HepG2 (cell line): Measurements from ENCODE around the gene KRTAP20-1. TPM values are rescaled to one million over a fixed set of nuclear protein-coding genes. Genes with fewer than 3 reads are reported as not detected.

Experiments used
- ATAC-seq: fragments of 200-7000 bp; cut with Tn5 transposase; 3 replicates; pipeline ENCODE4 v1.9.1; 2020; ENCODE audit warnings: mild to moderate bottlenecking, moderate library complexity
- BruUV-seq: library from RNA; stranded (reverse); fragments of 400-500 nt; replicated peaks from 2 replicates; lab custom pipeline; 2021; lab: Mats Ljungman, UMichigan
- CTCF ChIA-PET: fragments of 300-600 bp; formaldehyde crosslinking; extraction: SDS; loops from one replicate; lab custom pipeline; 2021; ENCODE audit warnings: low total read pairs, inconsistent platforms, low intra/inter-chr PET ratio; lab: Yijun Ruan, JAX
- POLR2A ChIA-PET: fragments of 350-600 bp; sonication (Branson Sonifier 250); formaldehyde crosslinking; loops from one replicate; lab custom pipeline; 2020; ENCODE audit warnings: antibody characterized with exemption, inconsistent platforms; lab: Yijun Ruan, JAX
- DNase-seq: peaks from one replicate; pipeline ENCODE4 v3.0.0-alpha.2; 2015; ENCODE audit warnings: low spot score
- FAIRE-seq: peaks from 3 replicates; lab custom pipeline; 2011; peaks lifted over from hg19 to GRCh38; lab: Jason Lieb, UNC
- H2AFZ ChIP-seq: one replicate; pipeline ENCODE4 v1.6.1; 2011; ENCODE audit warnings: low read length, inconsistent platforms
- H3K27ac ChIP-seq: fragments of 300-600 bp; 3 replicates; pipeline ENCODE4 v1.8.0; 2011; ENCODE audit warnings: mixed run types, mild to moderate bottlenecking, mixed read lengths, low read length, inconsistent platforms; ENCODE audit not compliant: insufficient read depth; ENCODE audit errors: extremely low read length
- H3K27me3 ChIP-seq, 2 experiments: fragments of 200-600 bp in 1 of 2; 2 replicates in 1 of 2; 3 replicates in 1 of 2; pipeline versions ENCODE4 v1.6.0 to v1.8.0; 2011; ENCODE audit warnings: low read length in 2 of 2, mild to moderate bottlenecking in 2 of 2, moderate library complexity in 2 of 2, inconsistent platforms in 1 of 2; ENCODE audit not compliant: insufficient read depth in 2 of 2, control insufficient read depth in 1 of 2
- H3K36me3 ChIP-seq, 2 experiments: fragments of 200-600 bp in 1 of 2; replicated peaks in 1 of 2; 2 replicates in 1 of 2; 3 replicates in 1 of 2; pipeline versions ENCODE4 v1.5.1 to v1.8.0; 2011; ENCODE audit warnings: low read length in 2 of 2, inconsistent platforms in 1 of 2; ENCODE audit not compliant: insufficient read depth in 2 of 2, control insufficient read depth in 1 of 2
- H3K4me1 ChIP-seq: 2 replicates; pipeline ENCODE4 v1.5.1; 2012; ENCODE audit warnings: low read length, inconsistent platforms; ENCODE audit not compliant: insufficient read depth
- H3K4me2 ChIP-seq: 2 replicates; pipeline ENCODE4 v1.6.0; 2011; ENCODE audit warnings: low read depth, low read length, inconsistent platforms
- H3K4me3 ChIP-seq, 3 experiments: fragments of 200-600 bp in 1 of 3; sonication (generic), shearing (Covaris generic) in 1 of 3; replicated peaks in 1 of 3; 2 replicates each; pipeline ENCODE4 v1.5.1; 2011 to 2016; ENCODE audit warnings: low read length in 3 of 3, inconsistent platforms in 2 of 3, low read depth in 2 of 3, mild to moderate bottlenecking in 2 of 3, control low read depth in 1 of 3, mixed read lengths in 1 of 3; ENCODE audit not compliant: insufficient read depth in 1 of 3
- H3K79me2 ChIP-seq: one replicate; pipeline ENCODE4 v1.6.1; 2011; ENCODE audit warnings: low read length, inconsistent platforms; ENCODE audit not compliant: insufficient read depth
- H3K9ac ChIP-seq: 2 replicates; pipeline ENCODE4 v1.6.0; 2011; ENCODE audit warnings: mild to moderate bottlenecking, low read depth, low read length, inconsistent platforms; ENCODE audit not compliant: insufficient read depth
- H3K9me3 ChIP-seq: 2 replicates; pipeline ENCODE4 v1.5.1; 2012; ENCODE audit warnings: mild to moderate bottlenecking, low read length
- H4K20me1 ChIP-seq: 2 replicates; pipeline ENCODE4 v1.6.0; 2011; ENCODE audit warnings: inconsistent platforms, mild to moderate bottlenecking, low read length, moderate library complexity; ENCODE audit not compliant: insufficient read depth
- ARID4A ChIP-seq: sonication (generic); formaldehyde crosslinking; IDR thresholded peaks from 2 replicates; pipeline ENCODE4 v1.5.0; 2020; ENCODE audit warnings: mild to moderate bottlenecking, missing genetic modification reagents, borderline replicate concordance
- CEBPZ ChIP-seq: IDR thresholded peaks from 2 replicates; pipeline ENCODE4 v1.6.1; 2012; ENCODE audit warnings: low read length, improper control_type of control experiment
- CHD2 ChIP-seq: IDR thresholded peaks from 2 replicates; pipeline ENCODE4 v1.6.1; 2011; ENCODE audit warnings: low read depth, low read length, improper control_type of control experiment
- NFRKB ChIP-seq: fragments of 450-650 bp; IDR thresholded peaks from 2 replicates; pipeline ENCODE4 v1.6.1; 2017
- SMYD3 ChIP-seq: sonication (generic); formaldehyde crosslinking; IDR thresholded peaks from 2 replicates; pipeline ENCODE4 v1.8.1; 2023; ENCODE audit warnings: mild to moderate bottlenecking, missing genetic modification reagents
- SP4 ChIP-seq: sonication (generic); formaldehyde crosslinking; IDR thresholded peaks from 2 replicates; pipeline ENCODE4 v1.8.1; 2023; ENCODE audit warnings: mild to moderate bottlenecking, missing genetic modification reagents
- ZBTB33 ChIP-seq: sonication (generic); formaldehyde crosslinking; IDR thresholded peaks from 2 replicates; pipeline ENCODE4 v1.4.0; 2020; ENCODE audit warnings: missing genetic modification reagents
- ZBTB7B ChIP-seq: sonication (generic); formaldehyde crosslinking; IDR thresholded peaks from 2 replicates; pipeline ENCODE4 v1.4.0; 2020; ENCODE audit warnings: missing genetic modification reagents
- ZNF484 ChIP-seq: sonication (generic); formaldehyde crosslinking; IDR thresholded peaks from 2 replicates; pipeline ENCODE4 v1.5.1; 2020; ENCODE audit warnings: mild to moderate bottlenecking, low read depth, missing genetic modification reagents, borderline replicate concordance
- WGBS: methylation state at CpG from one replicate; pipeline ENCODE4 v1.1.6; 2017; ENCODE audit warnings: low lambda C conversion rate; 5-methylcytosine and 5-hydroxymethylcytosine counted together
- in situ Hi-C: cut with HindIII; loops from 2 replicates; pipeline ENCODE4 v1.10.0; 2017; ENCODE audit warnings: low pct_unique_long_range_greater_than_20kb; ENCODE audit not compliant: extremely low pct_ligation_motif_present
- intact Hi-C: fragments of 100-400 bp; cut with micrococcal nuclease; formaldehyde crosslinking; loops from one replicate; pipeline ENCODE4 v1.10.0; 2022; ENCODE audit not compliant: unreplicated experiment
- polyA plus RNA-seq, 8 experiments: library from polyadenylated mRNA; depleted of rRNA in 3 of 8; stranded (reverse) in 7 of 8; unstranded in 1 of 8; fragments of >200 nt; fragmentation: Illumina TruSeq in 4 of 8; extraction: Trizol in 4 of 8; gene quantifications; 2 replicates each; pipeline versions ENCODE4 v1.2.1 to v1.2.3, GENCODE V29; 2011 to 2016; ENCODE audit warnings: low read depth in 4 of 8, missing spikeins in 1 of 8, mixed read lengths in 1 of 8; ENCODE audit not compliant: insufficient read depth in 1 of 8
- total RNA-seq, 5 experiments: library from RNA; depleted of rRNA; stranded (reverse); fragments of >200 nt; fragmentation: Illumina TruSeq; extraction: Trizol; gene quantifications; 2 replicates each; pipeline ENCODE4 v1.2.3, GENCODE V29; 2016; ENCODE audit warnings: low read depth in 1 of 5
- TF ChIP-seq, protein P1 (sequence below): sonication (generic); formaldehyde crosslinking; IDR thresholded peaks from 2 replicates; pipeline ENCODE4 v1.4.0; 2020; ENCODE audit warnings: low read depth, missing genetic modification reagents

Gene KRTAP20-1
- total and polyA plus RNA-seq, 2 of the 13 experiments (the other 11 are each of a cell fraction or from before 2014, with no cell fraction given): not detected

GRCh38 chr21:30612132-30612531 is 4.1 kb upstream of the KRTAP20-1 start (continued):
- TF ChIP-seq ZNF484 (CRISPR knock-in tag) (no peak), CHD2 (no peak), ZBTB33 (CRISPR knock-in tag) (no peak), SMYD3 (CRISPR knock-in tag) (no peak)

GRCh38 chr21:30613836-30614235 is 2.4 kb upstream of the KRTAP20-1 start, which contains the start of gene KRTAP6-1:
TSS of gene KRTAP6-1 (minus strand) at chr21:30613930. CDS start at chr21:30613904, 26 bp downstream.
- Histone ChIP-seq H3K4me2 (no peak within 1 kb of the TSS), H3K36me3 (no peaks in the 10 kb centered on the region), H3K9me3 (peaks cover 84% of the 10 kb centered on the region), H4K20me1 (no peaks in the 10 kb centered on the region), H3K79me2 (no peaks in the 10 kb centered on the region), H3K4me1 (no peaks in the 10 kb centered on the region), H3K27ac (no peak within 1 kb of the TSS), H3K27me3 (no peaks in the 10 kb centered on the region), H3K9ac (no peak within 1 kb of the TSS), H2AFZ (no peak within 1 kb of the TSS), H3K4me3 (no peak within 1 kb of the TSS)
- FAIRE-seq (no peak), DNase-seq (no peak), ATAC-seq (no peak)
- ChIA-PET CTCF (no interaction called here), POLR2A (no interaction called here)
- WGBS: 0% methylated on average over 1 of the region's 2 CpGs
- intact Hi-C loops (no loop called here), in situ Hi-C loops (no loop called here)
- no TSS peak for BruUV-seq
- TF ChIP-seq ZBTB7B (CRISPR knock-in tag) (no peak), SP4 (CRISPR knock-in tag) (no peak), ARID4A (no peak), CEBPZ (no peak), NFRKB (no peak)
- TF ChIP-seq, protein P1, sequence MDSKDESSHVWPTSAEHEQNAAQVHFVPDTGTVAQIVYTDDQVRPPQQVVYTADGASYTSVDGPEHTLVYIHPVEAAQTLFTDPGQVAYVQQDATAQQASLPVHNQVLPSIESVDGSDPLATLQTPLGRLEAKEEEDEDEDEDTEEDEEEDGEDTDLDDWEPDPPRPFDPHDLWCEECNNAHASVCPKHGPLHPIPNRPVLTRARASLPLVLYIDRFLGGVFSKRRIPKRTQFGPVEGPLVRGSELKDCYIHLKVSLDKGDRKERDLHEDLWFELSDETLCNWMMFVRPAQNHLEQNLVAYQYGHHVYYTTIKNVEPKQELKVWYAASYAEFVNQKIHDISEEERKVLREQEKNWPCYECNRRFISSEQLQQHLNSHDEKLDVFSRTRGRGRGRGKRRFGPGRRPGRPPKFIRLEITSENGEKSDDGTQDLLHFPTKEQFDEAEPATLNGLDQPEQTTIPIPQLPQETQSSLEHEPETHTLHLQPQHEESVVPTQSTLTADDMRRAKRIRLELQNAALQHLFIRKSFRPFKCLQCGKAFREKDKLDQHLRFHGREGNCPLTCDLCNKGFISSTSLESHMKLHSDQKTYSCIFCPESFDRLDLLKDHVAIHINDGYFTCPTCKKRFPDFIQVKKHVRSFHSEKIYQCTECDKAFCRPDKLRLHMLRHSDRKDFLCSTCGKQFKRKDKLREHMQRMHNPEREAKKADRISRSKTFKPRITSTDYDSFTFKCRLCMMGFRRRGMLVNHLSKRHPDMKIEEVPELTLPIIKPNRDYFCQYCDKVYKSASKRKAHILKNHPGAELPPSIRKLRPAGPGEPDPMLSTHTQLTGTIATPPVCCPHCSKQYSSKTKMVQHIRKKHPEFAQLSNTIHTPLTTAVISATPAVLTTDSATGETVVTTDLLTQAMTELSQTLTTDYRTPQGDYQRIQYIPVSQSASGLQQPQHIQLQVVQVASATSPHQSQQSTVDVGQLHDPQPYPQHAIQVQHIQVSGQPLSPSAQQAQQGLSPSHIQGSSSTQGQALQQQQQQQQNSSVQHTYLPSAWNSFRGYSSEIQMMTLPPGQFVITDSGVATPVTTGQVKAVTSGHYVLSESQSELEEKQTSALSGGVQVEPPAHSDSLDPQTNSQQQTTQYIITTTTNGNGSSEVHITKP: no peak
